ENCODE data around the gene TSPAN31.

Gene TSPAN31

GRCh38 chr12:57735952-57736740, 8.7 kb upstream of the TSPAN31 start:
- H3K4me3 ChIP-seq (ENCODE audit: severe bottlenecking) = peak overlapping the region; percentile 18
- H3K27ac ChIP-seq (ENCODE audit: poor library complexity, severe bottlenecking) = no peak overlapping the region
- peaks cover 53% of the 10 kb centered on the region for H3K27me3 ChIP-seq (ENCODE audit: insufficient read depth, poor library complexity, severe bottlenecking)
- peak; percentile 57 for TF ChIP-seq CTCF (IDR thresholded peaks at IDR 0.05; ENCODE audit: poor library complexity, severe bottlenecking)
- ATAC-seq (ENCODE audit: low read depth) = peak; percentile 68
- no peaks in the 10 kb centered on the region for H3K36me3 ChIP-seq (ENCODE audit: low read depth)
- H3K4me1 ChIP-seq (ENCODE audit: insufficient read depth, poor library complexity, severe bottlenecking) = no peaks in the 10 kb centered on the region
- DNase-seq (ENCODE audit: low spot score) = no peak
- no peaks in the 10 kb centered on the region for H3K9me3 ChIP-seq (ENCODE audit: severe bottlenecking)

- Histone ChIP-seq H3K4me1 (ENCODE audit: insufficient read depth, poor library complexity, severe bottlenecking) (no peaks in the 10 kb centered on the region), H3K9me3 (ENCODE audit: severe bottlenecking) (no peaks in the 10 kb centered on the region), H3K36me3 (ENCODE audit: low read depth) (no peaks in the 10 kb centered on the region), H3K27me3 (ENCODE audit: insufficient read depth, poor library complexity, severe bottlenecking) (peaks cover 53% of the 10 kb centered on the region), H3K27ac (ENCODE audit: poor library complexity, severe bottlenecking) (no peak overlapping the region), H3K4me3 (ENCODE audit: severe bottlenecking) (no peak overlapping the region)
- DNase-seq (ENCODE audit: low spot score) = no peak
- TF ChIP-seq CTCF (IDR thresholded peaks at IDR 0.05; ENCODE audit: poor library complexity, severe bottlenecking) = no peak
- ATAC-seq (ENCODE audit: low read depth) = peak; percentile 15; the same call in 1 of the 3 replicates
These were observed 7.9 kb upstream of the TSPAN31 start for GRCh38 chr12:57736741-57737466.

GRCh38 chr12:57737467-57738460, 7.1 kb upstream of the TSPAN31 start:
- no peak for DNase-seq (ENCODE audit: low spot score)
- TF ChIP-seq CTCF (IDR thresholded peaks at IDR 0.05; ENCODE audit: poor library complexity, severe bottlenecking) = peak; percentile 29
- Histone ChIP-seq H3K27me3 (ENCODE audit: insufficient read depth, poor library complexity, severe bottlenecking) (peaks cover 53% of the 10 kb centered on the region), H3K4me1 (ENCODE audit: insufficient read depth, poor library complexity, severe bottlenecking) (no peaks in the 10 kb centered on the region), H3K9me3 (ENCODE audit: severe bottlenecking) (no peaks in the 10 kb centered on the region), H3K4me3 (ENCODE audit: severe bottlenecking) (peak overlapping the region; percentile 5), H3K36me3 (ENCODE audit: low read depth) (no peaks in the 10 kb centered on the region), H3K27ac (ENCODE audit: poor library complexity, severe bottlenecking) (no peak overlapping the region)
- ATAC-seq (ENCODE audit: low read depth) = peak; percentile 8; the same call in 2 of the 3 replicates

GRCh38 chr12:57738661-57739237, 6.1 kb upstream of the TSPAN31 start, which contains the start of gene AGAP2:
Gene AGAP2, minus strand, starts transcription at chr12:57738742. Its CDS starts 496 bp downstream, at chr12:57738246.
- Histone ChIP-seq H3K4me1 (ENCODE audit: insufficient read depth, poor library complexity, severe bottlenecking) (no peaks in the 10 kb centered on the region), H3K9me3 (ENCODE audit: severe bottlenecking) (no peaks in the 10 kb centered on the region), H3K36me3 (ENCODE audit: low read depth) (no peaks in the 10 kb centered on the region), H3K27ac (ENCODE audit: poor library complexity, severe bottlenecking) (no peak within 1 kb of the TSS), H3K4me3 (ENCODE audit: severe bottlenecking) (peak within 1 kb of the TSS; percentile 5), H3K27me3 (ENCODE audit: insufficient read depth, poor library complexity, severe bottlenecking) (peaks cover 53% of the 10 kb centered on the region)
- DNase-seq (ENCODE audit: low spot score) (no peak), ATAC-seq (ENCODE audit: low read depth) (no peak)
- no peak for TF ChIP-seq CTCF (IDR thresholded peaks at IDR 0.05; ENCODE audit: poor library complexity, severe bottlenecking)

Data from RWPE2 (cell line).